ENCODE data around the gene EFCAB7. TPM values are rescaled to one million over a fixed set of nuclear protein-coding genes. Genes with fewer than 3 reads are reported as not detected.

The EFCAB7 gene
- total and polyA plus RNA-seq, 2 of the 4 experiments (the other 2 are of a cell fraction), result 2.3 TPM

DNA sequence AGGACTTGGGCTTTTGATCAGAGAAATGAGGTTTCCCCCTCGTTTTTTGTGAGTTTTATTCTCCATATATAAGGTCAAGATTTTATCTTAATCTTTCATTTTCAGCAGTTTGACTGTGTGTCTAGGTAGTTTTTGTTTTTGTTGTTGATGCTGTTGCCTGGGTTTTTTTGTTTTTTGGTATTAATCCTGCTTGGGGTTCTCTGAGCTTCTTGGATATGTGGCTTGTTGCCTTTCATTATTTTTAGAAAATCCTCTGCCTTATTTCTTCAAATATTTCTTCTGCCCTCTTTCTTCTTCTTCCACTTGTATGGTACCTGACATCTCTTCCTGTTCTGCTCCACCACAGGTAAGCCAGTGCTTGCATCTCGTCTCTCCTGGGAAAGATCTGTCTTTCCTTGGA, 25.0 kb downstream of the EFCAB7 start:
- H4K20me1 ChIP-seq (ENCODE audit: insufficient read depth, low read length), result no peaks in the 10 kb centered on the region
- no peak overlapping the region for H4K8ac ChIP-seq (ENCODE audit: low read depth in 2 of 2, low read length in 2 of 2)
- no peak overlapping the region for H3K23ac ChIP-seq (ENCODE audit: low read depth, low read length)
- no peaks in the 10 kb centered on the region for H3K9me3 ChIP-seq (ENCODE audit: control insufficient read depth, insufficient read depth, low read length)
- H3K14ac ChIP-seq (replicated peaks; ENCODE audit: low read depth, low read length), result no peak overlapping the region
- H3K9ac ChIP-seq (ENCODE audit: low read depth, low read length), result no peak overlapping the region
- H3K4me2 ChIP-seq (ENCODE audit: low read depth, low read length), result no peak overlapping the region
- peaks cover 5% of the 10 kb centered on the region for H3K9me1 ChIP-seq (ENCODE audit: insufficient read depth, low read length)
- BruUV-seq (replicated peaks), result no TSS peak
- dilution Hi-C loops (cut with HindIII; ENCODE audit: low sequenced_read_pairs, unreplicated experiment) (no loop called here), in situ Hi-C loops (cut with MboI; ENCODE audit: low sequenced_read_pairs) (loop anchor here (25.0 kb wide), 1 partner anchor 711 kb away; no protein-coding TSS in a partner anchor), intact Hi-C loops (cut with micrococcal nuclease) (no loop called here)
- TF ChIP-seq MAZ (IDR thresholded peaks at IDR 0.05; ENCODE audit: borderline replicate concordance, low read depth, low read length) (no peak), MAFK (IDR thresholded peaks at IDR 0.05; ENCODE audit: low read depth, low read length) (no peak), RAD21 (IDR thresholded peaks at IDR 0.05; ENCODE audit: low read length) (no peak), RFX5 (IDR thresholded peaks at IDR 0.05; ENCODE audit: low read depth, low read length) (no peak), BHLHE40 (IDR thresholded peaks at IDR 0.05; ENCODE audit: low read depth, low read length) (no peak), CEBPB (IDR thresholded peaks at IDR 0.05; ENCODE audit: low read depth, low read length) (no peak), MXI1 (IDR thresholded peaks at IDR 0.05; ENCODE audit: borderline replicate concordance, low read depth, low read length) (no peak), SMC3 (IDR thresholded peaks at IDR 0.05; ENCODE audit: low read depth, low read length) (no peak), NFE2L2 (IDR thresholded peaks at IDR 0.05; ENCODE audit: low read depth, low read length) (no peak), RCOR1 (IDR thresholded peaks at IDR 0.05; ENCODE audit: insufficient replicate concordance, low read length) (no peak)
- no peak overlapping the region for H2AK9ac ChIP-seq (replicated peaks; ENCODE audit: low read depth, low read length, poor library complexity)
- ChIA-PET CTCF (interaction anchor here (1.3 kb wide), 1 partner anchor 9 kb away, joined by 8 read pairs; no protein-coding TSS in a partner anchor), POLR2A (ENCODE audit: unreplicated experiment) (no interaction called here)
- no peak overlapping the region for H3K18ac ChIP-seq (ENCODE audit: low read depth, low read length)
- no peak overlapping the region for H2BK5ac ChIP-seq (ENCODE audit: low read depth, low read length, poor library complexity, severe bottlenecking)
- no peaks in the 10 kb centered on the region for H3K79me1 ChIP-seq (ENCODE audit: low read depth in 1 of 2, low read length in 2 of 2)
- no peak overlapping the region for H3K4me3 ChIP-seq (ENCODE audit: insufficient read depth, low read depth, low read length)
- H2BK15ac ChIP-seq (ENCODE audit: low read depth, low read length), result no peak overlapping the region
- no peak overlapping the region for H3K4ac ChIP-seq (ENCODE audit: low read depth, low read length)
- H2BK20ac ChIP-seq (ENCODE audit: low read depth, low read length), result no peak overlapping the region
- no peak overlapping the region for H3K56ac ChIP-seq (ENCODE audit: extremely low read depth, insufficient read depth, low read length)
- H4K91ac ChIP-seq (ENCODE audit: insufficient read depth, low read depth, low read length), result no peak overlapping the region
- H2AK5ac ChIP-seq (ENCODE audit: low read depth, low read length), result no peak overlapping the region
- ATAC-seq (ENCODE audit: low read depth) (no peak), DNase-seq (no peak)
- H2BK120ac ChIP-seq (ENCODE audit: low read depth, low read length), result no peak overlapping the region
- H3K27ac ChIP-seq (ENCODE audit: insufficient read depth, low read length), result no peak overlapping the region
- H2AFZ ChIP-seq (replicated peaks; ENCODE audit: low read length, poor library complexity), result no peak overlapping the region
- H3K27me3 ChIP-seq (ENCODE audit: control insufficient read depth, insufficient read depth, low read length), result no peaks in the 10 kb centered on the region
- no peaks in the 10 kb centered on the region for H3K36me3 ChIP-seq (ENCODE audit: control insufficient read depth, insufficient read depth, low read length)
- WGBS, 2 experiments (ENCODE audit: extremely low coverage in 2 of 2, insufficient read length in 1 of 2), result no CpG with 5 or more reads among the region's 2 CpGs
- no peaks in the 10 kb centered on the region for H3K4me1 ChIP-seq (ENCODE audit: control insufficient read depth, insufficient read depth, low read length)
- H4K5ac ChIP-seq (ENCODE audit: low read depth, low read length), result no peak overlapping the region

Data from IMR-90 (cell line).